Heart left ventricle (tissue), 13 donors: Measurements from ENCODE around the gene ATXN3.
A peak's percentile ranks its signal among the peaks of the same experiment; 100 is the strongest.

Source experiments
- CTCF ChIP-seq, 12 donors: fragments of 200-600 bp; sonication (generic) in 4 of 12; IDR thresholded peaks; one replicate each; pipeline versions ENCODE4 v1.5.0 to v1.8.0; 2018 to 2022; ENCODE audit warnings: antibody characterized with exemption in 12 of 12, mild to moderate bottlenecking in 5 of 12
- POLR2A ChIP-seq, 2 donors: fragments of 450-650 bp; IDR thresholded peaks; one replicate each; pipeline ENCODE4 v1.6.1; 2017; ENCODE audit warnings: antibody characterized with exemption in 2 of 2, mild to moderate bottlenecking in 2 of 2, moderate library complexity in 2 of 2
- donor health status: ischemic (EF 13 %, LVEDD 7.1; RV severe dilation, severe dysfunction).
- donor health status: DM: no; HTN: yes; CAD: no.
- donor health status: DM: no; HTN: no; CAD: no.
- donor health status: ischemic (EF 25% LVEDD 6.9; RV normal size, moderate dysfunction).
- donor health status: ischemic (EF 25% LVEDD 5.7; RV mildly dilated, moderate dysfunction).
- donor health status: ischemic (EF 35%, LVEDD 5.7; RV mildly dilated, moderate dysfunction).
- donor health status: nonischemic (EF 11% LVEDD 7.7; RV severe dilation, severe dysfunction).
- donor health status: DM: yes; HTN: yes; CAD: no.
- donor health status: PGD.
- donor health status: ischemic (EF 29% LVEDD 5.4; RV normal size, mild dysfunction).
- donor health status: nonischemic (EF 23%, LVEDD 6.1; RV moderate dilation, normal function).

GRCh38 chr14:92039719-92040430 is 66.5 kb downstream of the ATXN3 start, which contains the start of gene TRIP11:
- TF ChIP-seq CTCF (IDR thresholded peaks at IDR 0.05): peak in 1 of 12 donors; percentile 13
- TF ChIP-seq POLR2A (IDR thresholded peaks at IDR 0.05): peak in 1 of 2 donors; percentile 56
